HG02981 (cell line): ENCODE data around the gene SLCO4A1.

ENCODE experiments used
- ATAC-seq: cut with Tn5 transposase; IDR thresholded peaks from one replicate; pipeline ENCODE4 v1.9.1; 2021; ENCODE audit warnings: mild to moderate bottlenecking, moderate library complexity; ENCODE audit not compliant: unreplicated experiment

SLCO4A1 gene, protein sequence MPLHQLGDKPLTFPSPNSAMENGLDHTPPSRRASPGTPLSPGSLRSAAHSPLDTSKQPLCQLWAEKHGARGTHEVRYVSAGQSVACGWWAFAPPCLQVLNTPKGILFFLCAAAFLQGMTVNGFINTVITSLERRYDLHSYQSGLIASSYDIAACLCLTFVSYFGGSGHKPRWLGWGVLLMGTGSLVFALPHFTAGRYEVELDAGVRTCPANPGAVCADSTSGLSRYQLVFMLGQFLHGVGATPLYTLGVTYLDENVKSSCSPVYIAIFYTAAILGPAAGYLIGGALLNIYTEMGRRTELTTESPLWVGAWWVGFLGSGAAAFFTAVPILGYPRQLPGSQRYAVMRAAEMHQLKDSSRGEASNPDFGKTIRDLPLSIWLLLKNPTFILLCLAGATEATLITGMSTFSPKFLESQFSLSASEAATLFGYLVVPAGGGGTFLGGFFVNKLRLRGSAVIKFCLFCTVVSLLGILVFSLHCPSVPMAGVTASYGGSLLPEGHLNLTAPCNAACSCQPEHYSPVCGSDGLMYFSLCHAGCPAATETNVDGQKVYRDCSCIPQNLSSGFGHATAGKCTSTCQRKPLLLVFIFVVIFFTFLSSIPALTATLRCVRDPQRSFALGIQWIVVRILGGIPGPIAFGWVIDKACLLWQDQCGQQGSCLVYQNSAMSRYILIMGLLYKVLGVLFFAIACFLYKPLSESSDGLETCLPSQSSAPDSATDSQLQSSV

DNA sequence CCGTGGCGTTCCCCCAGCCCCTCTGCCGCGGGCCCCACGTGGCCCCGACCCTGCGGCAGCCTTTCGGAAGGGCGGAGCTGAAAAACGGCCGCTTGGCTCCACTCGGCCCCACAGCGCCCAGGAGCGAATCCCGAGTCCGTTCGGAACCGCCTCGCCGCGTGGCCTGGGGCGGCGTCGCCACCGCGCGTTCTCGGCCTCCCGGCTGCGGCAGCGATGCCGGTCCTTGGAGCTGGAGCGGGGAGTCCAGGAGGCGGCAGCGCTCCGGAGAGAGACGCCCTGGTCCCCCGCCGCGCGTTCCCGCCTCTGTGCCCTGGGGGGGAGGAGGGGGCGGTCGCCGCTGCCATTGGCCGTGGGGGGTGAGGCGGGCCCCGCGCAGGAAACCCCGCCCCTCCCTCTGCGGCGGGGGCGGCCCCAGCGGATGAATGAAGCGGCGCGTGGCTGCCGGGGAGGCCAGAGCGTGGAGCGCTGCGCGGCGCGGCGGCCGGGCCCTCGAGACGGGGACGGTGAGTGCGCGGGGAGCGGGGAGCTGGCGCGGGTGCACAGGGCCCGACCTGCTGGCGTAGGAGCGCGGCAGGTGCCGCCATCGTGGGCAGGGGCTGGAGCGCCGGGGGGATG lies at the start of gene SLCO4A1:
SLCO4A1 (plus strand) TSS at position 453 of the 615 bp plus-strand sequence. CDS start 13,952 bp downstream, outside the sequence.
- peak; percentile 49 for ATAC-seq

DNA sequence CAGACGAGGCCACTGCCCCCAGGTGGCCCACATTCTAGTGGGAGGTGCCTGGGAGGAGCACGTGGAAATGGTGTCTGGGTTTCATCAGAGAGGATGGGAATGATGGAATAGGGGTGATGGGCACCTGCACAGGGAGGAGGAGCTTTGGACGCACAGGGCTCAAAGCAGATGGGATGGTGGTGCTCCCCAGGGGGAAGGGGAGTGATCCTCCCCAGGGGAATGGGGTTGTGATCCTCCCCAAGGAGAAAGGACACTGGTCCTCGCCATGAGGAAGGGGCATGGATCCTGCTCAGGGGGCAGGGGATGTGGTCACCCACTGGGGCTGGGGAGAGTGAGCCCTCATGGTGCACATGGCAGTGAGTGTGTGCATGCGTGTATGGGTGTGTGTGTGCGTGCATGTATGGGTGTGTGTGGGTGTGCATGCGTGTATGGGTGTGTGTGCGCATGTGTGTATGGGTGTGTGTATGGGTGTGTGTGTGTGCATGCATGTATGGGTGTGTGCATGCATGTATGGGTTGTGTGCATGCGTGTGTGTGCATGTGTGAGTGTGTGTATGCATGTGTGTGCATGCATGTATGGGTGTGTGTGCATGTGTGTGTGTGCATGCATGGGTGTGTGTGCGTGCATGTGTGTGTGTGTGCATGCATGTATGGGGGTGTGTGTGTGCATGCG lies 49.7 kb upstream of the SLCO4A1 start:
- ATAC-seq: no peak

DNA sequence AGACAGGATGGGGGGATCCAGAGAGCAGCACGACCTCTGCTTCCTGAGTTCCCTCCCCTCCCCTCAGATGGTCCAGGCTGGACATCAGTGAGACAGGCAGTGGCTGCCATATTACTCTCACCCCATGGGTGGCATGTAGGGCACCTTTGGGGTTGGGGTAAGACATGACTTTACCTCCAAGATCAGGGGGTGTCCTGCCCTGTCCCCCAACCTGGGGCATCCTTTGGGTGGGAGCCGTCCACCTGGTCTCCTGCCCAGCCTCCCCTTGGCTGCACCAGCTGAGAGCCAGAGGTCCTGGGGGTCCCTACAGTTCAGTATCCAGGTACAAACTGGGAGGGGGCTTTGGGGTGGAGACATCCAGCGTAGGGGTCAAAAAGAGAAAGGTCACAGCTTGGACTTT lies 48.7 kb upstream of the SLCO4A1 start:
- no peak for ATAC-seq

DNA sequence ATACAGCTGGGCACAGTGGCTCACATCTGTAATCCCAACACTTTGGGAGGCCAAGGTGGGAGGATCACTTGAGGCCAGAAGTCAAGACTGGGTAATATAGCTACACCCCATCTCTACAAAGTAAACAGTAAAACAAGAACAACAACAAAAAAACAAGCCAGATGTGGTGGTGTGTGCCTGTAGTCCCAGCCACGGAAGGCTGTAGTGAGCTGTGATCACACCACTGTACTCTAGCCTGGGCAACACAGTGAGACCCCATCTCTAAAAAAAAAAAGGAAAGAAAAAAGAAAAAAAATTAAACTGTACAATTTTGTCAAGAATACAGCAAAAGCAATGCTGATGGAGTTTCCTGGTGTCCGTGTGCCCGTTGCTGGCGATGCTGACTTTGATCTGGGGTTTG lies 47.2 kb upstream of the SLCO4A1 start:
- ATAC-seq: no peak

DNA sequence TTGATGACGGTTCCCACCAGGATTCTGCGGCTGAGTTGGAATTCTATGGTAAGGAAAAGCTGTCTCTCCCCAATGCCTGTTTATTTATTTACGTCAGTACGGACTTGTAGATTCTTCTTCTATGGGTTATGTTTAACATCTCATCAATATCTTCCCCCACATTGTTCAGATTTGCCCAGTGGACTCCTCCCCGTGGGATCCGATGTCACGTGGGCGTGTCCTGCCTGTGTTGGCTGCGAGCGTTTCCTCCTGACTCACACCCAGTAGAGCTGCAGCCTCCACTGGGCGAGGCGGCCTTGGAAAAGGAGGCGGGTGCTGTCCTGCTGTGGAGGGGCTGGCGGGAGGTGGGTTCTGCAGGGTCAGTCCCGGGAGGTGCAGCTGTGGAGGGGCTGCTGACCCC lies 46.8 kb upstream of the SLCO4A1 start:
- ATAC-seq: no peak

DNA sequence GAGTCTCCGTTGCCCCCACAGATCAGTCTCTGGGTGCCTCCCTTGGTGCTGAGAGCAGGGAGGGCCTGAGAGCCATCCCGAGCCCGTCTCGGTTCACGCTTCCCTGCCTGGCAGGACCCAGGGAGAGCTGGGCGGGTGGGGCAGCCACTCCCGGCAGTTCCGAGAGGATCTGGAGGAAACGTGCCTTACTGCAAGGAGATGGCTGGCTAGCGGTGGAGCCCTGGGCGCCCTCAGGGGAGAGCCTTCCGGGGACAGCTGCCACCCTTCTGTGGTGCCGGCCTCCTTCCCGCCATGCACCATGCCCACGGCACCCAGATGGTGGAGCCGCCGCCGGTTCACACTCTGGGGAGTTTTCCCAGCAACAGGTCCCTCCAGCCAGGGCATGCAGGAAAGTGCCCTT lies 45.8 kb upstream of the SLCO4A1 start:
- ATAC-seq: no peak

DNA sequence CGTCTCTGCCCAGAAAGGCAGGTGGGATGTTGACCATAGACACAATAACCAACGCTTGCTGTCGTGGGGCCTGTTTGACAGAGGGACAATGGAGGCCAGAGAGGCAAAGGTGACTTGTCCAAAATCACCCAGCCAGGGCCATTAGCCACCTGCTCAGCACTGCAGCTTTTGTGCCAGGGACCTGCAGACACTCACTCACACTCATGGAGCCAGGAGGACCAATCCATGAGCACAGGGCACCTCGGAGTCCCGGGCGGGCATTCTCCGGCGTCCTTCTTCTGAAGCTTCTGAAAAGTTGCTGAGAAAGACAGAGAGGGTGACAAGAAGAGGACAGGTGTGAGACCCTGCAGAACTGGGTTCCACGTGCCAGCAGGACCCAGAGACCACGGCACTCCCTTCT lies 45.4 kb upstream of the SLCO4A1 start:
- ATAC-seq: no peak

DNA sequence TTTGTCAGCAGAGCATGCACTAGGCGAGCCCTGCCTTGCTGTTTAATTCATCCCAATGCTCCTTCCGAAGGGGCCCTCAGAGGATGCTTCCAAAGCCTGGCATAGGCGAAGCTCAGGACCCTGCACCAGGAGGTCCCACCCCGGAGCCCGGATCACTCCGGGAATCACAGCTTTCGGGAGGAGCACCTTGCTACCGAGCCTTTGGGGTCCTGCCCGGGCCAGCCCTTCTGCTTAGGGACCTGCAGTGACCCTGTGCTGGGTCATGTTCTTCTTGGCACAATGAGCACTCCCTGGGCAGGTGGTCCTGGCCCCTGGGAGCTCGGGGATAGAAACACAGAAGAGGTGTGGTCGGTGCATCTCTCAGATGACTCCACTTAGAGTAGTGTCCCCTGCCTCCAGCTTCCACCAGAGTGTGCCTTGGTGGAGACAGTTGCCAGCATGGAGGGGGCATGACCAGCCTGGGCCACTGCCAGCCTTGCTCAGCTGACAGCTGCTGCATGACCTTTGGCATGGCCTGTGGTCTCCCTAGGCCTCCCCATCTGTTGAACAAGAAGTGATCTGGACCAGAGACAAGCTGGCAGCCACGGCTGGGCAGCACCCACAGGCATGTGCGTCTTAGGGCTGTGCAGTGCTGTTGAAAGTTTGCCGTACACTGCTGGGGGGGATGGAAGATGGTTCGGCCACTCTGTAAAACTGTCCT lies 44.7 kb upstream of the SLCO4A1 start:
- no peak for ATAC-seq

DNA sequence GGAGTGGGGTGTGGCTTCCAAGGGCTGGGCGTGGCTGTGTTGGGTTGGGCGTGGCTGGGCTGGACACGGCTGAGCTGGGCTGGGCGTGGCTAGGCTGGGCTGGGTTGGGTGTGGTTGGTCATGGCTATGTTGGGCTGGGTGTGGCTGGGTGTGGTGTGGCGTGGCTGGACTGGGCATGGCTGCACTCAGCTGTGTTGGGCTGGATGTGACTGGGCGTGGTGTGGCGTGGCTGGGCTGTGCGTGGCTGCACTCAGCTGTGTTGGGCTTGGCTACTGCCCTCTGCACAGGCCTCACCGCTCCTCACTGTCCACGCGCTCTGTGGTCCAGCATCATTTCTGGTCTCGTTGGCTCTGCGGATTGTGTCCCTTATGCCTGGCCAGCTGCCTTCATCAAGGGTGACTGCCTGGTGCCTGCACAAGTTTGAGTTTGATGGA lies 43.5 kb upstream of the SLCO4A1 start:
- no peak for ATAC-seq

DNA sequence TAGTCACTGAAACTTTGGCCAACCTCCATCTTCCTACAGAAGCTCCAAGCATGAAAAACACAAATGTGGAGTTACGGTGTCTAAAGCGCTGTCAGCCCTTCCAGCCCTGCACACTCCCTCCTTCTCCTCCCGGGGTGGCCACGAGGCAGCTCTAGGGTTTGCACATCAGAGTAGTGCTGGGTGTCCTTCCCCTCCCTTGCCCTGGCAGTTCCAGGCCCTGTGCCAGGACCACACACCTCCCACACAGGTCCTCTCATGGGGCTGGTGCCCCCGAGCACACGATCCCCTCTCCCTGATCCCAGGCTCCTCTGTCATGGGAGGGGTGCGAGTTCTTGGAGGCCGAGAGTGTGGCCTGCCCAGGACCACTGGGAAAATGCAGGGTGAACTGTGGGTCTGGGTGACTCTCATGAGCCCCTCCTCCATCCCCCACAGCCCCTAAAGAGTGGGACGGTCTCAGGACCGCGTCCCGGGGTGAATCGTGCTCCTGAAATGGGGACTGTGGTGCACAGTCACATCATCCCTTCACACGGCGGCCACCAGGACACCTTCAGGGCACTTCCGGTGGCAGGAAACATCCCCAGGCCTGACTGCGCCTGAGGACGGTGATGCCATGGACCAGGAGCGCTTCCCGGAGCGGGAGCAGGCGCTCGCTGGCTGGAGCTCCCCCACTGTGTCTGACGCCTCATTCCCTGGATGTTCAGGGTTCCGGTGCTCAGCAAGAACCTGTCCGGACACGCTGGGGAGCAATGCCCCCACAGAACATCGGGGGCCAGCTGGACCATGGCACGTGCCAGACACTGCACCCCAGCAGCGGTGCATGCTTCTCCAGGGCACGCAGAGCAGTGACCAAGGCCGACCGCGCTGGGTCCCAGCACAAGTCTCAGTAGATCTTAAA lies 42.8 kb upstream of the SLCO4A1 start:
- no peak for ATAC-seq

DNA sequence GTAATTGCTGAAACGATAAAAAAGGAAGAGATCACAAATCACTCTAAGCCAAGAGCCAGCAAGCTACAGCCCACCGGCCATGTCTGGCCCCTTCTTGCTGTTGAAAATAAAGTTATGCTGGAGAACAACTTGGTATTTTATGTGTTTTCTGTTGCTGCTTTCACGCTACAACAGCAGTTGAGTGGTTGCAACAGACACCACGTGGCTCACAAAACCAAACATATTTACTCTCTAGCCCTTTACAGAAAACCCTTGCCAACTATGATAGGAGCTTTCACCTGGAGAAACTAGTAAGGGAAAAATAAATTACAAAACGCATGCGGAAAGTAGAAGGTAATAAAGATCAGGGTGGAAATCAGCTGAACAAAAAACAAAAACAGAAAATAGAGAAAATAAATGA lies 41.1 kb upstream of the SLCO4A1 start:
- ATAC-seq: no peak

DNA sequence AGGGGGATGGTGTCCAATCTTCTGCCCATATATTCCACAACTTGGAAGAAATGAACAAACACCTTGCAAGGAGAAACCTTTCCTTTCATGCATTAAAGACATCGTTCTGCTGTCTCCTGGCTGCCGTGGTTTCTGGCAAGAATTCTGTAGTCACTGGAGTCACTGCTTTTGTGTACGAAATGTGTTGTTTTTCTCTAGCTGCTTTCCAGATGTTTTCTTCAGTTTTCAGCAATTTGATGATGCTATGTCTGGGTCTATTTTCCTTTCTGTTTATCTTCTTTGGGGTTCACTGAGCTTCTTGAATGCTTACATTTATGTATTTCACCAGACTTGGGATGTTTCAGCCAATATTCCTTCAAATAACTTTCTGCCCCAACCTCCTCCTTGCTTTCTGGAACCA lies 40.6 kb upstream of the SLCO4A1 start:
- ATAC-seq: no peak

DNA sequence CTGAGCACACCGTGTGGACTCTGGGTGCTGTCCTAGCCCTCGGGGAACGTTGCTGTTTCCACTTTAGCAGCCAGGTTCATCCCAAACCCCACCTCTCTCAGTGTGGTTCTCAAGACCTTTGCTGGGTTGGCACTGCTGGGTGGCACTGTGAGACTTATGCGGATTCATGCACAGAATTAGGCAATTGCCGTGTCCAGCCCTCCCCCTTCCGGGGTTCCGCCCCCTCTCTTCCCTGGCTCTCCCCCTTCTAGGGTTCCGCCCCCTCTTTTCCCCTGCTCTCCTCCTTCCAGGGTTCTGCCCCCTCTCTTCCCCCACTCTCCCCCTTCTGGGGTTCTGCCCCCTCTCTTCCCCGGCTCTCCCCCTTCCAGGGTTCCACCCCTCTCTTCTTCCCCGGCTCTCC lies 39.8 kb upstream of the SLCO4A1 start:
- no peak for ATAC-seq

DNA sequence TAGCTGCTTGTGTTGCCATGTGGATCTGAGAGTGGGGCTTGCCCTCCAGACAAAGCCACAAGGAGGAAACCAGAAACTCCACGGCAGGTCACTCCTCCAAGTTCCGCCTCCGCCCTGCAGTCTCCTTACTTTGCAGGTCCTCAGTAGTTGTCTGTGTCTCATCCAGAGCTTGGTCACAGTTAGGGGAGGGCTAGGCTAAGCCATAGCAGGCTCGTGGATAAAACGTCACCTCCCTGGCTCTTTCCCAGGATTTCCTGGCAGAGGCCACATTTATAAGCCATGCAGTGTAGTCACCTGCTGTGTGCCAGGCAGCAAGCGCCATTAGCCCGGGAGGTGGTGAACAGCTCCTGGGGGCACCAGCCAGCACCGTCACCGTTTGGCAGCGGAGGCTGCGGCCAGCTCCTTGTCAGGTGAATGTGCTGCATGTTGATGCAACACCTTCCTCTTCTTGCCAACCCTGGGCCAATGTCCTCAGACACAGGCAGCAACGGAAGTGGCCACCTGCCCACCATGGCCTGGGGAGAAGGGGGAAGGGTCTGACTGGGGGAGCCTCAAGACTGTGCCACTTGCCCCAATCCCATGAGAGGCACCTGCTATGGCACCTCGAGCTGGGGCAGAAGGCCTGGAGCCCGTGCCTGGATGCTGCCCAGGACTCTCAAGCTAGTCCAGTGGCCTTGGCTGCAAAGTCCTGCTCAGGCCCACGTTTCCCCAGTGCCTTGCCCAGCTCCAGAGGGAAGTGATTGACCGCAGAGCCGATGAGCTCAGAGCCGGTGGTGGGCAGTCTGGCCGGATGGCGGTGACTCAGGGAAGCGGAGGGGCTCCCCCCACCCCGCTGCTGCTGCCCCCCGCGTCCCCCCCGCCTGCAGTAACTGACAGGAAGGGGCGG lies 39.0 kb upstream of the SLCO4A1 start:
- no peak for ATAC-seq

DNA sequence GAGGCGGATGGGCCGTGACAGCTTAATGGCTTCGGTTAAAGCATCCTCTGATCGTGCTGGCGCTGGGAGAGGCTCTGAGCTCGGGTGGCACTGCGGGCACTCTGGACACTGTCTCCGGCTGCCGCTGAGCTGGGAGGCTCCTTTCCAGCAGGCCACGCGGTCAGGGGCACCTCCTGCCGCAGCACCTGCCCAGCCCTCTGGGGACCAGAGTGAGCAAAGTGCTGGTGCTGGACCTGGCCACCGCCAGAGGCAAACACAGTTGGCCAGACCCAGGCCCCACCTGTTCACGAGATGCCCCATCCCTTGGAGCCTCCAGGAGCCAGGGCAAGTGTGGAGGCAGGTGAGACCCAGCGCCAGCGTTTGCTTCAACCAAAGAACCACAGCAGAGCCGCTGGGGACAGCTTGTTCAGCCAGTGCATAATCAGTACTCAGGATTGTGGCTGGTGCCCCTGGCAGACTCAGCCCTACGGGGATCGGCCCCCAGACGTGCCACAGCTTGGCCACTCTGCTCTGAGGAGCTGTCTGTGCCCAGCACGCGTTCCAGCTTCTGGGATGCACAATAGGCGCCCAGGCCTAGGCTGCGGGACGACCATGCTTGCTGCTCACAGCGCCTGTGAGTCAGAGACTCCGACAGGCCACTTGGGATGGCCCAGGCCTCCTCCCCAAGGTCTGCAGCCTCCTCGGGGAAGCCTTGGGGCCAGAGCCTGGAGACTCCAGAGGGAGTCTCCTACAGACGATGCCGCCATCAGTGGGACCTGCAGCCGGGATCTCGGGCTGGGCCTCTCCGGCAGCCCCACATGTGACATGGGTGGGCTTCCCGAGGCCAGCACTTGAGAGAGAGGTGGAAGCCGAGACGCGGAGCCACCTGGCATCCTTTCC lies 38.2 kb upstream of the SLCO4A1 start:
- ATAC-seq: no peak

DNA sequence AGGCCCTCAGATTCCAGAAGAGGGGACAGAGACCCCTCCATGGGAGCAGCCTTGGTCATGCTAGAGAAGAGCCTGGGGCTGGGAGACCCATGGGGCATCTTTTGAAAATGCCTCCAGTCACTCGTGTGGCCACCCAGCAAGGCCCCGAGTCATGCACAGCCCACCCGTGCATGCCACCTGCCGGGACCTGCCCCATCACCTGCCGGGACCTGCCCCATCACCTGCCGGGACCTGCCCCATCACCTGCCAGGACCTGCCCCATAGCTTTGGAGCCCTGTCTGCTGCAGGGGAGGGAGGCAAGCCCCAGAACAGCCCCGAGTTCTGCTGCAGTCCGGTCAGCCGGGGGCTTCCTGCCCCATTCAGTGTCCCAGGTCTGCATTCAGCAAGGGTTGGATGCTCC lies 37.5 kb upstream of the SLCO4A1 start:
- no peak for ATAC-seq

DNA sequence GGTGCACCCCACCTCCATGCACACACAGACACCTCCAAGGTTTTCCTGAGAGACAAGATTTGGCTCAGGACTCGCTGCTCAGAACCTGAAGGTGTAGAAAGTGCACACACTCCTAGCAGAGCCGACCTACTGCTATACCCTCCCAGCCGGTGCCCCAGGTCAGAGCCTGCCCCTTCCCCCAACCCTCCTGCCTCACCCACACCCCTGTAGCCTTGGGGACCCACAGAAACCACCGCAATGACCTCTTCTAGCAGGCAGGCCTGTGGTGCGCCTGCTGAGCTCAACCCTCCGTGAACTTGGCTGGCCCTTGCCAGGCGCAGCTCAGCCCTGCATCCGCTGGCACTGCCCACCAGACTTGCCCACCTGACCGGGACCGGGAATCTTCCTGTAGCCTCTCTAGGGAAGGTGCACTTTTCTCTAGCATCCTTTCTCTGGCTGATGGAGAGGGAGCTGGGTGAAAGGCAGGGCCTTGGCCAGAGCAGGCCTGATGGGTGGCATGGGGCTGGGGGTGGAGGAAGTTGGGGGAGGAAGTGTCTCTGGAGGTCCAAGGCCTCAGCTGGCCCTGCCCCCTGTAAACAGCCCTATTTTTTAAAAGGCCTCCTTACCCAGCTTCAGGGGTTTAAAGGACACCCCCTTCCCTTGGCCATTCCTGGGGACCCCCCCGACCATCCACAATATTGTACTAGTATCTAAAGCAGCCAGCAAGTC lies 36.9 kb upstream of the SLCO4A1 start:
- no peak for ATAC-seq
